Stimulated activated CD8-positive, alpha-beta memory T cell treated with anti-CD3 and anti-CD28 coated beads, Interleukin-15, amount 100 ng/mL, for 48 hours (primary cell): ENCODE data around the gene DCANP1.

Experiments
- DNase-seq, 2 donors: peaks; one replicate each; pipeline ENCODE4 v3.0.0-alpha.2; 2020; ENCODE audit warnings: low read depth in 2 of 2

DCANP1 gene

DNA sequence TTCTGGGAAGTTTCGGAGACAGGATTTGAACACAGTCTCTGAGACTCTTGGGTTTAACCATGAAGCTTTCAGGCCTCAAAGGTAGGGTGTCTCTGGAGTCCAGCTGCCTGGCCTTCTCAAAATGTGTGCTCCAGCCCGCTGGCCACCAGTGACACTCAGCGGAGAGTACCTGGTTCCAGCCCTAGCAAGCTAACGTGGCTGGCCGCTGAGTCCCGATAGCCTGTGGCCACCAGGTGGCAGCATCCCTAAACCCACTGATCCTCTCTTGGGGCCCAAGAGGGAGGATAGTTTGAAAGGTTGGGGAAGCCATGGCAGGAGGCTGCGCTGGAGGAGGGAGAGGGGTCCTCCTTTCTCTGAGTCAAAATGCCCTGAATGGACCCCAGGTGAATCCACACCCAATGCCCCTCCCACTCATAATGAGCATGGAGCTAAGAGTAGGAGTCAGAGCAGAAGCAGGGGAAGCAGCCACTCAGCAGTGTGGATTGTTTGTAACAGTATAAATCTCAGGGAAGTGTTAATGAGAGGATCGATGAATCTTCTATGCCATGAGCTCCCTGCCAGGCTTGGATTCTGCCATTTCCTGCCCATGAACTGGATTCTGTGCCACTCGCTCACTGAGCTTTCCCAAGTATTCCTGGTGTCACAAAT lies 10.4 kb upstream of the DCANP1 start:
- peak; percentile 37 to 45 for DNase-seq

DNA sequence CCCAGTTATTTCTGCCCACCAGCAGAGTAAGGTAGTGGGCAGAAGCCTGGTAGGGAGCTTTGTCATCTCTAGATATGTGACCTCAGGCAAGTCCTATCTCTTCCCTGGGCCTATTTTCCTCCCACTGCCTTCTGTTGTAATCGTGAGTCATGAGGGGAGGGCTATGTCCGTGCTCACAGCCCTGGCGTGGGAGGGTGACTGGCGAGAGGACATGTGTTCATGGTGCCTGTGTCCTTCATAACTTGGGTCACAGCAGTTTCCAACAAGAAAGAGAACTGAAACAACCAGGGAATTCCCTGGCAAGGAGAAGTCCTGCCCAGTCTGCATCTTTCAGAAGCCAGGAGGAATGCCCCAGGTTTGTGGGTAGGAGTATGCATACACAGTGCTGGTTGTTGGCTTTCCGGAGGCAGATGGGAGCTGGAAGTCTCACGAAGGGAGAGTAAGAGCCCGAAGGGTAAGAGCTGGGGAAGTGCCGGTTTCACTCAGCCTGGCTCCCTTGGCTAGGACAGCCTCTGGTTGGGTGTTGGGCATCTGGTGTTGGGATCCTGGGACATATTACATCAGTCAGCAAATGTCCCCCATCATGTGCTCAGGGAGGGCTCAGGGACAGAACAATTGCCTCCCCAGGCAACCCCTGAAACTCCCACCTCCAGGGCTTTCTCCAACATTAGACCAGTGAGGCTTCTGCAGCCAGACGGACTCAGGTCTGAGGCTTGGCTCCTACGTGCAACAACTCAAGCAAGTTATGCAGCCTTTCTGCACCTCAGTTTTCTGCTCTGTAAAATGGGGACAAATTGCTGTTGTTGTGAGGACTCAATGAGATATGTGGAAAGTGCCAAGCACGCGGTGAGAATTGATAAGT lies 9.3 kb upstream of the DCANP1 start:
- no peak for DNase-seq

DNA sequence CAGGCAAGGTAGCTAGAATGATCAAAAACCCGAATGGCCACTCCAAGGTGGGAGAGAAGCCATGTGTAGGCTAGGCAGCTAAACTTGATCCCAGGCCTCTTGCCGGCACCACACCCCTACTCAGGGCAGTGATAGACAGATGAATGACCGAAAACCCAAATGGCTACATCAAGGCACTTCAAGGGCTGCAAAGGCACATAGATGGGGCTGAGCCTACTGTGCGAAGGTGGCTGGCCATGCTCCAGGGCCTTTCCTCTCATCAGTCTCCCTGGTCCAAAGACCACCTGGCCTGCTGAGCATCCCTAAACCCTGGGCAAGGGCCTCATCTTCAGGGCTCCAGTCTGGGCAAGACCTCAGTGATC lies 8.7 kb upstream of the DCANP1 start:
- DNase-seq = no peak

DNA sequence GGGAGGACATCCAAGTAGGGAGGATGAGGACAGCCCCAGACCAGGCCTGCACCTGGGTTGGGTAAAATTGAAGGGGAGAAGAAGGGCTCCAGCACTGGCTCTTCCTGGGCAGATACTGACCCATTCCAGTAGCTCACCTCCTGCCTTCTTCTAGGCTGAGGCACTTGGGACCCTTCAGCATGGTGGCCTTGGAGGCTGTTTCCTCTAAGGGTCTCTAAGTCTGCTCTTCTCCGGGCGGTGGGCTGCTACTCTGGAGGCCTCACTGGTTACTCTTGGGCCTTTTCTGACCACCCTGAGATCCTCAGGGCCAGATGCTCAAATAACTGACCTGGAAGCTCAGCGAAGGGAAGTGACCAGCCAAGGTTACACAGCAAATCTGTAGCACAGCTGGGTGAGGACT lies 7.8 kb upstream of the DCANP1 start:
- DNase-seq = no peak

DNA sequence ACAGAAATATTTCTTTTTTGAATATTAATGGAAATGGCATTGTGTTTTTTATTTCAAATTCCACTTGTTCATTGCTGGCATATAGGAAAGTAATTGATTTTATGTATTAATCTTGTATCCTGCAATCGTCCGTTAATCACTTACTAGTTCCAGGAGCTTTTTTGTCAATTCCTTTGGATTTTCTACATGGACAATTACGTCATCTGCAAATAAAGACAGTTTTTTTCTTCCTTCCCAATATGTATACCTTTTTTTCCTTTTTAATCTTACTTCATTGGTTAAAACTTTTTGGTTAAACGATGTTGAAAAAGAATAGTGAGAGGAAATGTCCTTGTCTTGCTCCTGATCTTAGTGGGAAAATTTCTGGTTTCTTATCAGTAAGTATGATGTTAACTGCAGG lies 6.5 kb upstream of the DCANP1 start:
- DNase-seq = no peak

DNA sequence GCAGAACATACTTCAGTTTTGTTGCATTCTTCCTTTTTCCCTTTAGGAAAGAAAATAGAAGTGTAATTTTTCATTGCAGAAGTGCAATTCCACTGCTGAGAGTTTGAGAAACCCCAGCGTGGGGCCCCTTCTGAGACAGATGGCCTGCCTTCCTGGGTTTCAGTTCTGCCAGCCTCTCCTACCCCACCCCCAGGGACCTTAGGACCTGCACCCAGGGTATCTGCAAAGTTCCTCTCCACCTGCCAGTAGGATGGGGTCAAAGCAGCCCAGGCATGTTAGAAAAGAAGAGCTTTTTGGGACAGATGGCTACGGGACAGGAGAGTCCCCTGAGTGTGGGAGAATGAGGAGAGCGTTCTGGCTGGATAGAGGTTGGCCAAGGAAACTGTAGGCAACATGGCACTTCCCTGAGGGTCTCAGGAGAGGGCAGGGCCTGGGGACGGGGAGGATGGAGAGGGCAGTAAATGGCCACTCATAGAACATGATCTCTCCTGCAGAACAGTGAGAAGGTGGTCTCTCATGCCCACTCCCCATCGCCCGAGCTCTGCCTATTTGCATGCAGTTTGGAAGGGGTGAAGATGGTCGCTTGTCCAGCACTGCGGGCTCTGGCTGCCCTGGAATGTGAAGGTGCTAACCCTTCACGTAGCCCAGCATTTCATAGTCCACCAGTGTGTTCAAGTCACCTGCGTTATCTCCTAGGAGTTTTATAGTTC lies 5.3 kb upstream of the DCANP1 start, which contains the start of gene TIFAB:
TSS of gene TIFAB (minus strand) at position 31 of the 710 bp plus-strand sequence. CDS start 2,412 bp downstream, outside the sequence.
- DNase-seq = no peak

DNA sequence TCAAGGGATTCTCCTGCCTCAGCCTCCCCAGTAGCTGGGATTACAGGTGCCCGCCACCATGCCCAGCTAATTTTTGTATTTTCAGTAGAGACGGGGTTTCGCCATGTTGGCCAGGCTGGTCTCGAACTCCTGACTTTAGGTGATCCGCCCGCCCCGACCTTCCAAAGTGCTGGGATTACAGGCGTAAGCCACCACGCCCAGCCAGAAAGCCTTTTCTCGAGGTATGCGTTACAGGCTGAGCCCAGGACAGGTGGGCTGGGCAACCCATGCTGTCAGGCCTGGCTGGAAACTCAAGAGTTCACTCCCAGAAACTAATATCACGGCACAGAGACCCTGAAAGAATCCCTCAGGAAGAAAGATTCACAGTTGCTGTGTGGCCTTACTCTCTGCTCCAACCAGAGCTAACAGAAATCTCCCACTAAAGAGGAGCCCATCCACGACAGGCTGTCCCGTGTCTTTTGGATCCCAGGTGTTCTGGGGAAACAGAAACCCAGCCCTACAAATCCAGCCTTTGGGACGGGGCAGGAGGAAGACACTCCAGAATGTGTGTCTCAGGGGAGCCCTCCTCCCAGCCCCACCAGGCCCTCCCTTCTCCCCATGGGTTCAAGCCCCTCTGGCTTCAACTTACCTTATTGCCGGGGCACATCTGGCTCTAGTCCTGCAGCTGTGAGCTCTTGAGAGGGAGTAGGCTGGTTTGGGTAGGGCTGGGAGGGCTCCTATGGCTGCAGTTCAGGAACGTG lies 4.6 kb upstream of the DCANP1 start:
- DNase-seq = no peak

DNA sequence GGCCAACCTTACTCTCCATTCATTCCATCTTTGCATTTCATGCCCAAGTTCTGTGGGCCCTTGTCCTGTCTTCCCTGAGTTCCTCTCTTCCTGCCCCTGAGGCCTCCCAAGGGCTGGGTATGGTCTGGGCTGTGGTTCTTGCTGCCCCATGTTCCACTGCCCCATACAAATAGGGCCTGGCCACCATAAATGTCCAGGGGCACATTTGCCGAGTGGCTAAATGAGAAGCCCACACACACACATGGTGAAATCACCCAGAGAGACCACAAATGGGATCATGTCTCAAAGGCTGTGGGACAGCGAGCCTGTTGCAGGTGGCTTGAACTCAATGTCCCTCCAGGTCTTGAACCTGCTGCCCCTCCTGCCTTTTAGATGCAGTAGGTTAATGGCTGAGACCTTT lies 3.8 kb upstream of the DCANP1 start:
- DNase-seq = no peak

DNA sequence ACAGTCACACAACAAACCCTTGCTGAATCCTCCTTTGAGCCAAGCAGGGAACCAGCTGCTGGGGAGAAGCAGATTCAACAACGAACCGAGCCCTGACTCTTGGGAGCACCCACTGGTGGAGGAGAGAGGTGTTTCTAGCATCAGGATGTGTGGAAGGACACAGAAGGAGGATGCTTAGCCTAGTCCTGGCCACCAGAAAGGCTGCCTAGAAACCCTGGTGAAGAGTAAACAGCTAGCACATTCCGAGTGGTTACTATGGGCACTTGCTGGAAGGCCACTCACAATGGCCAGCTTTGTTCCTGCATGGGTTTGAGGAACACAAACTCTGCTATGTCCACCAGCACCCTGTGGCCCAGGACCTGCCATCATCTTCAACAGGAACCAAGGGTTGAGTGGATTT lies 3.2 kb upstream of the DCANP1 start:
- no peak for DNase-seq

DNA sequence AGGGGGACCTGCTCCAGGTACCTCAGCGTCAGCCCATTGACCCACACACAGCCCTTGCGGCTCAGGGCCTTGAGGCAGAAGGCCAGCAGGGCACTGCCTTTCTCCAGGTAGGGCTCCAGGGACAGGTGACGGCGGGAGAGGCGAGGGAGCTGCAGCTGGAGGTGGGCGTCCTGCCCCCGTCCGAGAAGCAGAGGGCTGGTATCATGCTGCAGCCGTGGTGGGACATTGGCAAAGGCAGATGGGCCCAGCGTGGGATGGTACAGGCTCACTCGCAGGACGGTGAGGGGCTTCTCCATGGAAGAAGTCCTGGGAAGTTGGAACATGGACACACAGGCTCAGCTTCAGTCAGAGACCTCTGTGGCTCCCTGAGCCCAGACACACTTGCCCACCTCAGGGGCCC lies 2.5 kb upstream of the DCANP1 start:
- no peak for DNase-seq

DNA sequence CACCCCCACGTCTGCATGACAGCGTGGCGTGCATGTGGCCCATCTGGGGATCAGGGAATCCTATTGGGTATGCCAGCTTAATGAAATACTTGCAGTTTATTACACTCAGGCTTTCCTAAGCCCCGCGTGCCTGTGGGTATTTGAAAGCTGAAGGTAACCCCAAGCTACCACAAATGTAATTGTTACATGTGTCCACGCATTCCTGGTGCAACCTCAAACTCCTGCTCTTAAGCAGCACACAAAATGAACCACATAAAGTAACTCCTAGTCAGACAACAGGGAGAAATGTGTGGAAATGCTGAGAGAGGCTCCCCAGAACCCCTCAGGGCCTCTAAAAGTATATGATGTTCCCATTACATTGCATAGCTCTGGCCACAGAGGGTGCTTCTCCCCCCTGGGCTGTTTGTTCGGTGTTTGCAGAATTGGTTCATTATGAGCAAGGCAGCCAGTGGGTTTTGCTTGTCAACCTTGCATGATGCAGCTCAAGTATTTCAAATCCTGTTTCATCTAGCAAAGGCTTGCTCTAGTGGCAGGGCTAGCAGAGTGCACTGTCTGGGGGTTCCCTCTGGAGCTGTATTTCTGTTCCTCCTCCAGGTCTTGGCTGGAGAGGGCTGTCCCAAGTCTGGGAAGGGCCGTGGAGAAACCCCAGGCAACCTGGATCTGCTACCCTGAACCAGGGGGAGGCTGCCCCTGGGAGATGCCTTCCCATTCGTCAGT lies 1.8 kb upstream of the DCANP1 start:
- no peak for DNase-seq

DNA sequence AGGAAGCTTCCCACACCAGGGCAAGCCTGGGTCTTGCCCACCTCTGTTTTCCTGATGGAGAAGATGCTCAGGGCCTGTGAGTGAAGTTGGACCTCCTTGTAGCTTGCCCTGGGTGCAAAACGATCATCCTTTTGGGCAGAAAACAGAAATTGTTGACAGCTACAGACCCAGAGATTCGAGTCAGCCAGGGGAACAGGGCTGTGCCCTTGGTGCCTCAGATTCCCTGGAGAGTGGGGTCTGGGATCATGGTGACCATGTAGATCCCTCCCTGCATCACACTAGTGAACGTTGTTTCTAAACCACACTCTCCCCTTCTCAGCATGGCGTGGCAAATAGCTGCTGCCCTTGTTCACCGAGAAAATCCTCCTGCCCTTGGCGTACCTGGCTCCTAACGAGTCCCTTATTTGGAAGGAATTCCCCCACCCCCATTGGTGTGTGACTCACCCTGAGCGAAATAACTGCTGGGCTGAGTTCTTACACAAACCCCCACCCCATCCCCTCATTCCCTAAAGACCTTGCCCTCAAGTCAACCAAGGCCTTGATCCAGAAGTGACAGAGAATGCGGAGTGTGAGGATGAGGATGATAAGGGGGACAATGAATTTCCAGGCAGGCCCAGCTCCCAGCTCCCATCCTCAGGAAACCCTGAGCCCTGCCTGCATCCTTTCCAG lies 1.1 kb upstream of the DCANP1 start:
- no peak for DNase-seq

DNA sequence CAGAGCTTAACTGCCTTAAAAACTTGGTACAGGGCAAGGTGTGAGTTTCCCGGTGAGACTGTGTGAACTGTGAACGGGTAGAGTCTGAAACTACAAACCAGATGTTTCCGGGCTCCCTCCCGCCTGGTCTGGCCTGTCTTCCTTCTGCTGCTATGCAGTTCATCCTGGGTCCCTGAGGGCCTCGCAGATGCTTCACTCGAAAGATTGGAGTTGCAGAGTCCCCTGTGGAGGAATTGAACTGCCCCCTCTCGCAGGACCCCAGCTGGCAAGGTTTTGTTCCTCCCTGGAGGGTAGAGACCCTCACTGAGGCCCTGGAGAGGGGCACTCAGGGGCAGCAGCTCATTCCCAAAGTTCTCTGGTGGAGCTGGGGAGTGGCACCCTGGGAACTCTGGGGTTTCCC lies 533 bp downstream of the DCANP1 start:
- no peak for DNase-seq

DNA sequence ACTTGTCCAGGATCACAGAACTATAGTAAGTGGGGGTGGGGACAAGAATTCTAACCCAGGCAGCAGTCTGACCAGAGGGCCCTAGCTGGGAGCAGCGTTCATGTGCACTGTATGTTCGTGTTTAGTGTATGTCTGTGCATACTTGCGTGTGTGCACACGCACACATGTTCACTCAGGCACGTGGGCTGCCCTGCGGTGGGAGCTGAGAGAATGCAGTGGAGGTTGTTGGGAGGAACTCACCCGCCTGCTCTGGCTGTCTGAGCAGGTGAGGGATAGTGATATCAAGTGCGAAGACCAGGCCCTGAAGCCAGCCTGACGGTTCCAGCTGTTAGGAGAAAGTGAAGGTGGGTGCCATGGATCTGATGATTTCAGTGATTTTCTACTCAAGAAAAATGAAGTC lies 942 bp downstream of the DCANP1 start:
- DNase-seq = no peak

DNA sequence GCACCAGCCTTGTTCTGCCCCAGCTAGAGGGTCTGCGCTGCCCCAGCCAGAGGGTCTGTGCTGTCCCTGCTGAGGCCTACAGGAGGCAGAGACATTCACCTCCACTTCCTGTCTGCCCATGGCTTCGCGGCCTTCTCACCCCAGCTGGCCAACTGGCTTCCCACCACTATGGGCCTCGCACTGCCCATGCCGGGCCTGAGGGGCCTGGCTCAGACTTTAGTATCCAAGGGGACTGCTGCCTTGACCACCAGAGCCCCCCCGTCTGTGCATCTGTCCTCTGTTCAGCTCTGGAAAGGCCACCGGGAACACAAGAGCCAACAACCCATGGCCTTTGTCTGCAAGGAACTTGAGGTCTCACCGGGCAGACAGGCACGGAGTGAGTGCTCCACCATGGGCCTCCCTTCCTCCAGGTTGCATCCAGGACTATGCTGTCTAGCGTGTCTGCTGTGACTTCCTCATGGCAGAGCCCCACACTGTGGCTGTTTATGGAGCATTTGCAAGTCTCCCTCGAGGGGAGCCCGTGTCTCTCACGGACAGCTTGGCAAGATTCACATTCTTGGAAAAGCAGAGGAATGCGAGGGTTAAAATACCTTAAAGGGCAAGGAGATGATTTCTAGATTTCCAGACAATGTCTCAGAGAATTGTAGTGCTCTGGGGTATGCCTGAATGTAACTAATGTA lies 1.7 kb downstream of the DCANP1 start:
- no peak for DNase-seq

DNA sequence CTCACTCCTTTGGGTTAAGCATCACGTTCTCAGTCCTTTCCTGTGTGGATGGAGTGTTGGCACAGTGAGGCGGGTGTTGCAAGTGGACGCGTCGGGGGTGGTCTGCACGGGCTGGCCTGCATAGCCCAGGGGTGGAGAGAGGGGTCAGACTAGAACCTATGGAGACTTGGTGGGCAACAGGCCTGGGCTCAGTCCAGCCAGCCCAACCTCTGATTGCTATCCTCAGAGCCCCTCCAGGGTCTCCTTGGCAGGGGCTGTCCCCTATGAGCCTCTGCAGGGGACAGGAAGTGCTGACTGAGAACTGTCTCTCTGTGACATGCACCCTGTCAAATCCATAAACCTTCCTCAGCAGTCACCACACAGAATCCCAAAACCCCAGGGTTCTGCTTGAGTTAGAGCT lies 2.3 kb downstream of the DCANP1 start:
- DNase-seq = no peak

DNA sequence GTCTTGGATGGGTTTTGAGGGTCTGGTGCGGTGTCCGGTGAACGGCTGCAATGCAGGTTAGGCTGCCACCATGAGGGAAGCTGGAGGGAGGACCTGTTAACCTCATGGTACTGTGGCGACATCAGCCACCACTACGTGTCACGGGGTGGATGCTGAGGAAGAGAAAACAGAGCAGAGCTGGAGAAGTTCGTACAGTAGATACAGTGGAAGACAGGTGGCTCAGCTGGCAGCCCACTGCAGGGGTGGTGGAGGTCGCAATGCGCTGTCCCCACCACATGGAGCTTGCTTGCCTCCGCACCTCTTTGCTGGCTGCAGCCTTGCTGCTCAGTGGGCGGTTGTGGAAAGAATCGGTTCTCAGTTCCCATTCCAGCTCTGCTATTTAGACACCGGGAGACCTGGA lies 2.8 kb downstream of the DCANP1 start:
- DNase-seq = no peak

DNA sequence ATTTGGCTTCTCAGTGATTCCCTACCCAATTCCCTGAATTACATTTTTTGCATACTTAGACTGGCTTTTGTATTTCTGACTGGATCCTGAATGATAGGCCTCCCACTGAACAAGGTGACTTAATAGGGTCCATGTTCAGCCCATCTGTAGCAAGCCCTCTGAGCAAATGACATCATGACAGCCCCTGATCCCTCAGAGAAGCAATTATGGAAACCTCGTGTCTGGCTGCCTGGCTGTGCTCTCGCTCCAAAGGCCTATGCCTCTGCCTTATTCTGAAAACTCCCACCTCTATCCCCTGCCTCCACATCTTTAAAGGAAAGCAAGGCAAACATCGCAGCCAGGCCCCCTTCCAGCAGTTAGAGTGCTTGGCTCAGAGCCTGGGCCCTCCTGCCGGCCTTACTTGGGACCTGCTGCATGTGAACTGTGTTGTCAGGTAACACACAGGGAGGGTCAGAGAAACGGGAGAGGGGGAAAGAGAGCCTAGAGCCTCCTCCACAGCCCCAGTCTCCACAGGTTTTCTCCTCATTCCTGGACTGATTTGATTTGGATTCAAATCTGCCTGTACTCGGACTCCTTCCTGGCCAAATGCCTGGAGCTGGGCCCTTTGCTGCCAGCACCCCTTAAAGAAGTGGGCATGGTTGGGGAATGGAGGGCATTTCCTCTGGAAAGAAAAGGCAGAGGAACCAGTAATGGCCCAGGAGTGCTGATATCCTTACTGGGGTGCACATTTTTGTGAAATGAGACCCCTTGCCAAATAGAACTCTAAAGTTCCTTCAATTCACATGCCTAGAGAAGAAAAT lies 3.8 kb downstream of the DCANP1 start:
- no peak for DNase-seq

DNA sequence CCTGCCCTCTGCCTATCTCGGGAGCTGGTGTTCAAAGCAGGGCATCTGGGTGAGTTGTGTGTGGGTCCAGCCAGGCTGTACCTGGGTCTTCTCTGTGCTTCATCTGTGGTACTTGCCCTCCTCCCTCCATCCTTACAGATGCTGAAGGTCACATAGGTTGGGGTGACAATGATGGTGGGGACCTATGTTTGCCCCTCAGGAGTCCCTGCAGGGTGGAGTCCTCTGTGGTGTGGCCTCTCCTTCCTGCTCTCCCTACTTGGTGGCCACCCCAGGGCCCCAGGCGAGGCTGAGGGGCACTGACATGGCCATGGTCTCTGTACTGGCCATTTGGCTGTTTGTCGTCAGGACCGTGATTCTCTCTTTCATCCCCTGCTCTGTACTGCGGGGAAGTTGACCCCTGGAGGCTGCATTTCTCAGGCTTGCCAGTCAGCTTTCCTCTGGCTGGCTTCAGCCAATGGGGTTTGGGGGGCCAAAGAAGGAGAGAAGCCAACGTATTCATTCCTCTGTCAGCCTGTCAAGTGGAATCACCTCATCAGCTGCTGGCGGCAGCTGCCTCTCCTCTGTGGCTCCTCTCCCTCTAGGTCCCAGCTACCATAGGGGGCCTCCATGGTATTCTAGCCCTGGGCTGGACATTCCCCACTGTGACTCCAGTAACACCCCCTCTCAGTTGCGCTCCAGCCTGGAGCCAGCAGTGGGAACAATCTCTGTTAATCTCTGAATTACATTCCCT lies 4.6 kb downstream of the DCANP1 start:
- DNase-seq = no peak
